ENCODE data around the gene RABGAP1L.

The RABGAP1L gene

DNA sequence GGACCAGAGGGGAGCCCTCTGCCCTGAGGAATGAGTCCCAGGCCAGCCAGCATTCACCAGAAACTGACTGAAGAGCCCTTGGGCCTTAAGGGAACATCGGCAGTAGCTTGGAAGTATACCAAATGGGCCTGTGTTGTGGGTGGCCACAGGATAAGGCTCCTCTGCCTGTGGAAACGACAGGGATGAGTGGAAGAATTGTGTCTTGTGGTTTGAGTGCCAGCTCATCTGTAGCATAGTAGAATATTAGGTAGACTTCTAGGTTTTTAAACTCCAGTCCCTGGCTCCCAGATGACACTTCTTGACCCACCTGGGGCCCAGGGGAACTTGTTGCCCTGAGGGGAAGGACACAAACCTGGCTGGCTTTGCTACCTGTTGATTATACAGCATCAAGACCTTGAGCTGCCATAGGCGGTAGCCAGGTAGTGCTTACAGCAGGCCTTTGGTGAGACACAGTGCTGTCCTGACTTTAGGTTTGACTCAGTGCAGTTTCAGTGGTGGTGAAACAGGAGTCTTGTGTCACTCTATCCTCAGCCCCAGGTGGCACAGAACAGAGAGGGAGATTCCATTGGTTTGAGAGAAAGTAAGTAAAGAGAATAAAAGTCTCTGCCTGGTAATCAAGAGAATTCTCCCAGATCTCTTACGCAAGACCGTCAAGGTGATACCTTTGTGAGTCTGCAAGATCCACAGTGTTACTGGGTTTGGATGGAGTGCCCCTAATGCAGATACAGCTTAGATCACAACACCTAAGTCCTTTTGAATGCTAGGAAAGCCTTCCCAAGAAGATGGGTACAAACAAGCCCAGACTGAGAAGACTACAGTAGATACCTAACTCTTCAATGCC is 50.2 kb downstream of the RABGAP1L start:
- Histone ChIP-seq H3K36me3 (ENCODE audit: control insufficient read depth in 4 of 4, insufficient read depth in 4 of 4, low read length in 3 of 4) (peaks cover 0 to 5% (median 1%) of the 10 kb centered on the region in 4 experiments), H3K4me1 (ENCODE audit: control extremely low read depth in 1 of 4, control insufficient read depth in 4 of 4, insufficient read depth in 4 of 4, low read length in 3 of 4) (peaks cover 0 to 2% (median 0%) of the 10 kb centered on the region in 4 experiments), H3K27me3 (replicated peaks in 2 of 5; ENCODE audit: control insufficient read depth in 4 of 5, insufficient read depth in 5 of 5, low read length in 4 of 5) (no peaks in the 10 kb centered on the region), H3K4me3 (ENCODE audit: control insufficient read depth in 1 of 7, extremely low read depth in 1 of 7, insufficient read depth in 4 of 7, low read depth in 2 of 7, low read length in 6 of 7) (no peak overlapping the region), H3K27ac (ENCODE audit: insufficient read depth in 1 of 2, low read depth in 1 of 2, low read length in 2 of 2, poor library complexity in 1 of 2, severe bottlenecking in 2 of 2) (no peak overlapping the region), H3K9me3 (ENCODE audit: control extremely low read depth in 1 of 5, control insufficient read depth in 4 of 5, insufficient read depth in 2 of 5, low read depth in 1 of 5, low read length in 4 of 5) (peaks cover 0 to 42% (median 6%) of the 10 kb centered on the region in 5 experiments)
- POLR2A ChIA-PET = no interaction called here
- CTCF ChIA-PET = no interaction called here
- WGBS (ENCODE audit: insufficient coverage) = 100% methylated on average over 4 of the region's 5 CpGs
- no peak for DNase-seq

DNA sequence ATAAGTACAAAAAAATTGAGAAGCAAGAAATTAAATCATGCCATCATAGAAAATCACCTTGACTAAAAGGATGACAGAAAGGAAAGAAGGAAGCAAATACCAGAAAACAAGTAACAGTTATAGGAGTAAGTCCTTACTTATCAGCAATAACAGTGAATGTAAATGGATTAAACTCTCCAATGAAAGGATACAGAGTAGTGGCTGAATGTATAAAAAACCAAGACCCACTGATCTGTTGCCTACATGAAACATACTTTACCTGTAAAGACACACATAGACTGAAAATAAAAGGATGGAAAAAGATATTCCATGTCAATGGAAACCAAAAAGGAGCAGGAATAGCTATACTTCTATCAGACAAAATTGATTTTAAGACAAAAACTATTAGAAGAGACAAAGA is 52.2 kb downstream of the RABGAP1L start:
- H3K9me3 ChIP-seq (ENCODE audit: control extremely low read depth in 1 of 5, control insufficient read depth in 4 of 5, insufficient read depth in 2 of 5, low read depth in 1 of 5, low read length in 4 of 5) = peaks cover 0 to 40% (median 6%) of the 10 kb centered on the region in 5 experiments
- ChIA-PET POLR2A (no interaction called here), CTCF (no interaction called here)
- H3K4me1 ChIP-seq (ENCODE audit: control extremely low read depth in 1 of 4, control insufficient read depth in 4 of 4, insufficient read depth in 4 of 4, low read length in 3 of 4) = no peaks in the 10 kb centered on the region
- H3K36me3 ChIP-seq (ENCODE audit: control insufficient read depth in 4 of 4, insufficient read depth in 4 of 4, low read length in 3 of 4) = peaks cover 0 to 5% (median 1%) of the 10 kb centered on the region in 4 experiments
- H3K27ac ChIP-seq (ENCODE audit: insufficient read depth in 1 of 2, low read depth in 1 of 2, low read length in 2 of 2, poor library complexity in 1 of 2, severe bottlenecking in 2 of 2) = no peak overlapping the region
- no peaks in the 10 kb centered on the region for H3K27me3 ChIP-seq (replicated peaks in 2 of 5; ENCODE audit: control insufficient read depth in 4 of 5, insufficient read depth in 5 of 5, low read length in 4 of 5)
- DNase-seq = no peak
- H3K4me3 ChIP-seq (ENCODE audit: control insufficient read depth in 1 of 7, extremely low read depth in 1 of 7, insufficient read depth in 4 of 7, low read depth in 2 of 7, low read length in 6 of 7) = no peak overlapping the region

DNA sequence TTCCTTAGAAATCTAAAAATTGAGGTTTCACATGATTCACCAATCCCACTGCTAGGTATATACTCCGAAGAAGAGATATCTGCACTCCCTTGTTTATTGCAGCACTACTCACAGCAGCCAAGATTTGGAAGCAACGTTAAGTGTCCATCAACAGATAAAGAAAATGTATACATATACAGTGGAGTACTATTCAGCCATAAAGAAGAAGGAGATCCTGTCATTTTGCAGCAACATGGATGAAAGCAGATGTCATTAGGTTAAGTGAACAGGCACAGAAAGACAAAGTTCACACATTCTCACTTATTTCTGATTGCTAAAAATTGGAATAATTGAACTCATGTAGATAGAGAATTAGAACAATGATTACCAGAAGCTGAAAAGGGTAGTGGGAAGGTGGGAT is 56.4 kb downstream of the RABGAP1L start:
- WGBS (ENCODE audit: insufficient coverage) = no CpG with 5 or more reads among the region's 2 CpGs

GRCh38 chr1:174217248-174217647 is 57.9 kb downstream of the RABGAP1L start:
- H3K4me3 ChIP-seq (ENCODE audit: control insufficient read depth in 1 of 7, extremely low read depth in 1 of 7, insufficient read depth in 4 of 7, low read depth in 2 of 7, low read length in 6 of 7) = no peak overlapping the region
- ChIA-PET CTCF (interaction anchor here (0.8 to 1.4 kb wide), 5 partner anchors 11 to 1475 kb away, joined by 3 to 6 read pairs (median 3); no protein-coding TSS in a partner anchor), POLR2A (no interaction called here)
- 95% methylated on average over 2 of the region's 3 CpGs for WGBS (ENCODE audit: insufficient coverage)
- no peaks in the 10 kb centered on the region for H3K27me3 ChIP-seq (replicated peaks in 2 of 5; ENCODE audit: control insufficient read depth in 4 of 5, insufficient read depth in 5 of 5, low read length in 4 of 5)
- H3K27ac ChIP-seq (ENCODE audit: insufficient read depth in 1 of 2, low read depth in 1 of 2, low read length in 2 of 2, poor library complexity in 1 of 2, severe bottlenecking in 2 of 2) = no peak overlapping the region
- no peak for DNase-seq
- peaks cover 0 to 8% (median 5%) of the 10 kb centered on the region in 4 experiments for H3K36me3 ChIP-seq (ENCODE audit: control insufficient read depth in 4 of 4, insufficient read depth in 4 of 4, low read length in 3 of 4)
- no peaks in the 10 kb centered on the region for H3K4me1 ChIP-seq (ENCODE audit: control extremely low read depth in 1 of 4, control insufficient read depth in 4 of 4, insufficient read depth in 4 of 4, low read length in 3 of 4)
- H3K9me3 ChIP-seq (ENCODE audit: control extremely low read depth in 1 of 5, control insufficient read depth in 4 of 5, insufficient read depth in 2 of 5, low read depth in 1 of 5, low read length in 4 of 5) = peaks cover 0 to 3% (median under 1%) of the 10 kb centered on the region in 5 experiments

More for the DNA sequence above, 56.4 kb downstream of the RABGAP1L start:
- Histone ChIP-seq H3K9me3 (ENCODE audit: control extremely low read depth in 1 of 5, control insufficient read depth in 4 of 5, insufficient read depth in 2 of 5, low read depth in 1 of 5, low read length in 4 of 5) (peaks cover 0 to 11% (median 0%) of the 10 kb centered on the region in 5 experiments), H3K27me3 (replicated peaks in 2 of 5; ENCODE audit: control insufficient read depth in 4 of 5, insufficient read depth in 5 of 5, low read length in 4 of 5) (no peaks in the 10 kb centered on the region), H3K27ac (ENCODE audit: insufficient read depth in 1 of 2, low read depth in 1 of 2, low read length in 2 of 2, poor library complexity in 1 of 2, severe bottlenecking in 2 of 2) (no peak overlapping the region), H3K4me1 (ENCODE audit: control extremely low read depth in 1 of 4, control insufficient read depth in 4 of 4, insufficient read depth in 4 of 4, low read length in 3 of 4) (no peaks in the 10 kb centered on the region), H3K4me3 (ENCODE audit: control insufficient read depth in 1 of 7, extremely low read depth in 1 of 7, insufficient read depth in 4 of 7, low read depth in 2 of 7, low read length in 6 of 7) (no peak overlapping the region), H3K36me3 (ENCODE audit: control insufficient read depth in 4 of 4, insufficient read depth in 4 of 4, low read length in 3 of 4) (no peaks in the 10 kb centered on the region)
- ChIA-PET CTCF (no interaction called here), POLR2A (no interaction called here)
- DNase-seq = no peak

- no peak overlapping the region for H3K27ac ChIP-seq (ENCODE audit: insufficient read depth in 1 of 2, low read depth in 1 of 2, low read length in 2 of 2, poor library complexity in 1 of 2, severe bottlenecking in 2 of 2)
- H3K4me3 ChIP-seq (ENCODE audit: control insufficient read depth in 1 of 7, extremely low read depth in 1 of 7, insufficient read depth in 4 of 7, low read depth in 2 of 7, low read length in 6 of 7) = no peak overlapping the region
- H3K36me3 ChIP-seq (ENCODE audit: control insufficient read depth in 4 of 4, insufficient read depth in 4 of 4, low read length in 3 of 4) = peaks cover 0 to 13% (median 6%) of the 10 kb centered on the region in 4 experiments
- ChIA-PET POLR2A (interaction anchor here (0.6 kb wide), 1 partner anchor 350 kb away, joined by 3 read pairs; the partner anchor contains the start of gene ZBTB37), CTCF (interaction anchor here (0.6 to 1.4 kb wide), 9 partner anchors 12 to 1476 kb away, joined by 3 to 6 read pairs (median 3); no protein-coding TSS in a partner anchor)
- H3K4me1 ChIP-seq (ENCODE audit: control extremely low read depth in 1 of 4, control insufficient read depth in 4 of 4, insufficient read depth in 4 of 4, low read length in 3 of 4) = no peaks in the 10 kb centered on the region
- H3K9me3 ChIP-seq (ENCODE audit: control extremely low read depth in 1 of 5, control insufficient read depth in 4 of 5, insufficient read depth in 2 of 5, low read depth in 1 of 5, low read length in 4 of 5) = peaks cover 0 to 7% (median 2%) of the 10 kb centered on the region in 5 experiments
- H3K27me3 ChIP-seq (replicated peaks in 2 of 5; ENCODE audit: control insufficient read depth in 4 of 5, insufficient read depth in 5 of 5, low read length in 4 of 5) = no peaks in the 10 kb centered on the region
- 76% methylated on average over 3 of the region's 4 CpGs for WGBS (ENCODE audit: insufficient coverage)
- peak; percentile 32 to 67 (median 61) for DNase-seq
Observed at GRCh38 chr1:174217787-174218574, 58.7 kb downstream of the RABGAP1L start.

DNA sequence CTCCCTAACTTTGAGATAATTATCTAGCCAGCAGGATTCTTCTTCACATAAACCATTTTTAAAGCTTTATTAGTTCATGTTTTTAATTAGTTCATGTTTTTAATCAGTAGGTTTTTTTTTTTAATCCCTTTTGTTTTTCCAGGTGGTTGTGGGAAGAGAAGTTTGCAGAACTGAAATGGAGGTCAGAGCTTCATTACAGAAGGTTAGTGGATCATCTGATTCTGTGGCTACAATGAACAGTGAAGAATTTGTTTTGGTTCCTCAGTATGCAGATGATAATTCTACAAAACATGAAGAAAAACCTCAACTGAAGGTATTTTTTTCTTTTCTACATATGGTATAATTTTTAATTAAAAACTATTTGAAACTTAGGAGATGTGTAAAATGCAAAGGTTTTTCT is 59.7 kb downstream of the RABGAP1L start:
- Histone ChIP-seq H3K27ac (ENCODE audit: insufficient read depth in 1 of 2, low read depth in 1 of 2, low read length in 2 of 2, poor library complexity in 1 of 2, severe bottlenecking in 2 of 2) (no peak overlapping the region), H3K27me3 (replicated peaks in 2 of 5; ENCODE audit: control insufficient read depth in 4 of 5, insufficient read depth in 5 of 5, low read length in 4 of 5) (no peaks in the 10 kb centered on the region), H3K36me3 (ENCODE audit: control insufficient read depth in 4 of 4, insufficient read depth in 4 of 4, low read length in 3 of 4) (peaks cover 0 to 15% (median 6%) of the 10 kb centered on the region in 4 experiments), H3K9me3 (ENCODE audit: control extremely low read depth in 1 of 5, control insufficient read depth in 4 of 5, insufficient read depth in 2 of 5, low read depth in 1 of 5, low read length in 4 of 5) (peaks cover 0 to 7% (median 2%) of the 10 kb centered on the region in 5 experiments), H3K4me3 (ENCODE audit: control insufficient read depth in 1 of 7, extremely low read depth in 1 of 7, insufficient read depth in 4 of 7, low read depth in 2 of 7, low read length in 6 of 7) (no peak overlapping the region), H3K4me1 (ENCODE audit: control extremely low read depth in 1 of 4, control insufficient read depth in 4 of 4, insufficient read depth in 4 of 4, low read length in 3 of 4) (no peaks in the 10 kb centered on the region)
- ChIA-PET CTCF (interaction anchor here (1.0 to 1.2 kb wide), 3 partner anchors 48 to 799 kb away, joined by 3 read pairs; no protein-coding TSS in a partner anchor), POLR2A (no interaction called here)
- DNase-seq = no peak
